NCI-H1105 treated with DMSO at 0.1 percent for 48 hours (cell line): ENCODE results near the gene NRP2.
A peak's percentile ranks its signal among the peaks of the same experiment; 100 is the strongest.

Experiments used
- DNase-seq: peaks from one replicate; lab custom pipeline; 2025; lab: John Stamatoyannopoulos, UW

NRP2 gene

GRCh38 chr2:205776720-205777119 is 94.4 kb downstream of the NRP2 start:
- no peak for DNase-seq

- DNase-seq = no peak
These were observed 96.1 kb downstream of the NRP2 start for GRCh38 chr2:205778356-205778755.

DNA sequence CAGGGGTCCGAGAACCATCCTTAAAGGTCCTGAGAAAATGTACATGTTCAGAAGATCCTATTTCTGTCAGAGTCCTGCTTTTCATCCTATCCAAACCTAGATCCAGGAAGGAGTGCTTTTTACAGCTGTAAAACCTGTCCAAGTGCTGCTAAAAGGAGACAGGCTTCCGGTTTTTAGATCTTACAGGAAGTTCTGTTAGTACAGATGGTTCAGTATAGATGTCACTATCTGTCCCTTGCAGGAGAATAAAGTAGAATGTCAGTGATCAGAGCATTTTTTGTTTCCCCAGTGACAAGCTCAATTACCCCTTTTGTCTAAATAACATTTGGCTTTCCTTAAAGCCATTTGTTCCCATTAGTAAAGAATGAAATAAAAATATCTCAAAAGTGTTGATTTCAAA is 98.3 kb downstream of the NRP2 start:
- DNase-seq = no peak

DNA sequence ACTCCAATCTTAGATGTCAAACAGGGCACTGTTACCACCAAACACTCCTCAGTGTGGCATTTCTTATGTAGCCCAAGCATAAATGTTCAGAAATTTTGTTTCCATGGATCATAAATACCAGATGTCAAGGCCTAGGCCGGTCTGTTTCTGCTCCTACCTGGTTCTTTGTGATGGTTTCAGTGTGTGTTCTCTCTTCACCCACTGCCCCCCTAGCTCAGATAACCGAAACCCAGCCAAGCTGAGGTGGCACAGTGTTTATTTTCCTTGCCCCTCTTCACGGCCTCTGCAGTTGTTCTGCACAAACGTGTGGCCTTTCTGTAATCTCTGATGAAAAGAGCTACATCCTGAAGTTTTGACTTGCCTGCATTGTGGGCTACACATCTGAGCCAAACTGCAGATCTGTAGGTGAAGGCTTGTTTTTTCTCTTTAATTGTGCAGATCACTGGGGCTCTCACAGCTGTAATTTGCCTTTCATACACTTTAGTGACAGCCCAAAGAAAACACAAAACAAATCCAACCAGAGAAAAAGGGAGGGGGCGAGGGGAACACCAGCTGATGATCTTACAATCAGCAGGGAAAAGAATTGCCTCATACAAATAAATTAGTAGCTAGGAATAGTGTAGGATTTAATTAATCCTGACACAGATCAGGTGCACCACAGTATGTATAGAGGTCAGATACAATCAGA is 99.1 kb downstream of the NRP2 start:
- no peak for DNase-seq

DNA sequence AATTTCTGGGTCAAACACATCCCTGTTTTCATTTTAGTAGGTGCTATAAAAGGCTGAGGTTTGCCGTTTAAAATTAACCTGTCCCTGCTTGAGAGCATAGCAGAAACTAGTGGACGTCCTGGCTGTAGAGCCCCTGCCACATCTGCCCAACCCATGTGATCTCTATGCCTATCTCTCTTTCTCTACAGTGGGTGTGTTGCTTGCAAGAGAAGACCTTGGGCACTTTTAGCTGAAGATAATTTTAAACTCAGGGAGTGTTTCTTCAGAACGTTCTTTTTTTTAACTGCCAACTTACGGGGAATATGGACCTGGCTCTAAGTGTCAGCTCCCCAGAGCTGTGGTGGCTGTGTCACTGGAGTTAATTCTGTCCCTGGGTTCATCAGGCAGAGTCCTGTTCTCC is 100.6 kb downstream of the NRP2 start:
- no peak for DNase-seq

DNA sequence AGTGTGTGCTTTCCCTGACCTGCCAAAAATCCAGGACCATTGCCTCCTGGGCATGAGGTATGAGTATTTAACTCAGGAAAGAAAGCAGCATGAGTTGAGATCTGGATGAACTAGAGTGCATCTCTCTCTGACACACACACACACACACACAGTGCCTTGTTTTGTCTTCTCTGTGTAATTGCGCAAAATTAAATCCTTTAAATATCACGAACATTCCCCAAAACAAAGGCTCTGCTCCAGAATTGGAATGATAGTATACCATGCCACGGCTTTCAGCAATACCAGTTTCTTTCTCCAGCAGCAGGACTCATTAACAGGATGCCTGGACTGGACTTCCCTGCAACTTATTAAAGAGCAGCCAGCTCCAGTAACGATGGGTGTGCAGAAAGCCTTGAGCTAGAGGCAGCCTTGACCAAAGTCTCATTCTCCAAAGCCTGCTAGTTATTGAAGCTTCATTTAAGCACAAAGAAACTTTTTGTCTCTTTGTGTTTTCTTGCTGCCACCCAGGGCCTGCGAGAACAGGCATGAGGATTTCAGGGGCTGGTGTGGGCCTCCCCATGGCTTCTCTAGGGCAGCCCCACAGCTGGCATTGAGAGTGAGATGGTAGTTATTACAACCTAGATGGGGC is 101.7 kb downstream of the NRP2 start:
- DNase-seq = no peak

GRCh38 chr2:205785507-205786260 is 103.4 kb downstream of the NRP2 start:
- DNase-seq = peak; percentile 63

DNA sequence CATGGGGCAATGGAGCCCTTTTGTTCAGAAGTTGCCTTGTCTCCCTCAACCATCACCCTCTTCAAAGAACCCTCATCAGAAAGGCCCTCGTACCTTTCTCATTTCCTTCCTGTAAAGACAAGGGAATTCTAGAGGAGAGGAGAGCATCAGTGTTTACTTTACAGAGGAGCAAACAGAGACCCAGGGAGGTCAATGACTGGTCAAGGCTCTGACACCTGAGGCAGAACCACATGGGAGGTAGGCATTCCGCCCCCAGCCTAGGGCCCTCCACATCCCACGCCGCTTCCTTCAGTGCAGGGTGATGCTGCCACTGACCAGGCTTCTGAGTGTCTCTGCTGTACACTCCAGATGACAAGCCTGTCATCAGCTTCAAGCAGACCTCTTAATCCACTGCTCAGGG is 104.7 kb downstream of the NRP2 start:
- DNase-seq = no peak

DNA sequence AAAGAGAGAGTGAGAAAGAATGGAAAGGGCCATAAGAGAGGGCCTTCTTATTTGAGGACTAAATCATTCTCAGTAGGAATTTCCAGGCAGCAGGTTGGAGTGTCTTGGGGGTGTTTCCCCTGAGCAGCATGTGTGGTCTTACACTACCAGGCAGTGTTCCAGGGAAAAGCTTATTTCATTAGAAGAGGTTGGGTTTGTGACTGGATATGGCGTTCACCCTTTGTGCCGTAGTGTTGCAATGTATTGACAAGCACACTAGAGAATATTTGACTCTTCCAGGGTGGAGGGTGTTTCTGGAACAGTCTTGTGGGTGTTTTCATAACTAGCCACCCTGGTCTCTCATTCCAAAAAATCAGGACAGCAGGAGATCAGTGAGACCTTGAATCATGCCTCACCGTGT is 105.5 kb downstream of the NRP2 start:
- DNase-seq = no peak

DNA sequence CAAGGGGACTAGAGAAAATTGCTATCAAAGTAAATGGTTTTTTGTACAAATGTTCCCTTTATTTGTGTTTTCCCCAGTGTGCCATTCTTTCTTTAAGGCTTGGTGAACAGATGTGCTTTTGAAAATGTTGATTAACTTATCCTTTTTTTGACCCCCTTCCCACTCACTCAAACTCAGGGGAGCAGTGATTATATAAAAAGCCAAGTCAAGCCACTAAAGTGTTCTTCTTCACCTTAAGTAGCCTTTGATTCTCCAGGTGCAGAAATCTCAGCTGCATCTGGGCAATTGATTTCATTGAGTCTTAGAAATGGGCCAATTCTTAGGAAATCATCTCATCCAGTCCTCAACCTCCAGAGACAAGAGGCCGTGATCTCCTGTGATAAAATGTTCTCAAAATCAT is 107.6 kb downstream of the NRP2 start:
- DNase-seq = no peak

DNA sequence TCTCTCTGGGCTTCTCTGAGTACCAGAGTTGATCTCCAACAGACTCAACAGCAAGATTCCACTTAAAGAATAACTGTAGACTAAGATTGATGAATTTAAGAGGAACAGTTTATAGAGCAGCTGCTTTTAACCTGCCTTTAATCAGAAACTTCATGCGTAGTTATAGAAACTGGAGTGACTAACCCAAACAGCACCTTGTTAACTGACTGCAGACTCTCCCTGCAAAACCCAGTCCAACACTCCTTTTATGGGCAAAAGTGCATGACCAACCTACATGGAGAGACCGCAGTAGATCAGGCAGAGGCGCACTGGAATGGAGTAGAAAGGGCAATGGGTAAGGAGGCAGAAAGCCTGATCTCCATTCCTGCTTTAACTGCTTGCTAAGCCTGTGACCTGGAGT is 110.6 kb downstream of the NRP2 start:
- no peak for DNase-seq

DNA sequence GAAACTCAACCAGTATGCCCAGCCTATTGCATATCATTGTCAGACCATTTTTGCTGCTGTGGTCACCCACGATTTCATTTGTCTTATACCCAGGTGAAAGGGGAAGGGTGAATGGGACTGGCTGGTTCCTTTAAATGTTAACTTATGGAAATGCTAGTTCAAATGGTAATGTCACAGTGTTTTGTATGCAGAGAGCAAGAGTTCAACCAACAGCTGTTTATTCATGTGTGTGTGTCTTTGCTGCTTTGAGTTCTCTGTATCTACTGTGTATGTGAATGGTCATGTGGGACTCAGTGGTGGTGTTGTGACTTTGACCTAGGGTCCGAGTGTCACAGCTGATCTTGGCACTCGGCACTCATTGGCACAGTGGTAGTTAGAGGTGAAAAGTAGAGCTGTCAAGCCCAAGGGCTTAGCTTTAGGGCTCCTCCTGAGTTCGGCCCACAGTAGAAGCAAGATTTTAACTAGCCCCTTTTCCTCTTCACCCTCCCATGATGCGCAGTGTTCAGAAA is 114.6 kb downstream of the NRP2 start:
- no peak for DNase-seq

GRCh38 chr2:205797866-205798265 is 115.6 kb downstream of the NRP2 start:
- DNase-seq = no peak

DNA sequence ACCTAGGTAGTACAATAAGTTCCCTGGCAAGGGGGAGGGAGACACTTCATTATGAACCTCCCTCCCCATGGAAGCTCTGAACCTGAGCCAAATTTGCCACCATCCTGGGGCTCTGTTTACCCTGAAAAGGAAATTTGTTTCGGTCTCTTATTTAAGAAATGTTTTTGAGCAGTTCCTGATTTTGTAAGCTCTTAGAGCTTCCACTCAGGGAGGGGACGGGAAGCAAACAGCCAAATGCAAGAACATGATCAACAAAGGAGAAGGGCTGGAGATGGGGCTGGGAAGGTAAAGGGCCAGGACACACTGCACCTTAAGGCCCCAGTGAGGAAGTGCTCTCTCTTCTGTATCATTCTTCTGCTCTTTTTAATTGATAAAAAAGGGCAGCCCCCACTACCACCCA is 117.9 kb downstream of the NRP2 start:
- no peak for DNase-seq

GRCh38 chr2:205800773-205801172 is 118.5 kb downstream of the NRP2 start:
- no peak for DNase-seq

GRCh38 chr2:205802065-205802464 is 119.8 kb downstream of the NRP2 start:
- no peak for DNase-seq

DNA sequence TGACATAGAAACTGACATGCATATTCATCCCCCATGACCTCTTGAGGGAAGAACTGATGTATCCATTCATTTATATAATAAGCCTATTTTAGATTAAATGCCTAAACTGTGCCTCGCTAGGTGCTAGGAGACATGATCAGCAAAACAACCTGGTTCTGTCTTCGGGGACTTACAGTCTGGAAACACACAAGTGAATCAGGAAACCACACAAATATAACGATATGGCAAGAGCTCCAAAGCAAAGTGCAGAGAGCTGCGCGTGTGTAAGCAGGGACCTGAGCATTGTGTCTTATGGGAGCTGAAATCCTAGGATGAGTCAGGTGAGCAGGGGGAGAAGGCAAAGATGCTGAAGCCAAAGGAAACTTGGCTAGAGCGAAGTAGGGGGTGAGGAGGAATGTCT is 120.6 kb downstream of the NRP2 start:
- no peak for DNase-seq

- DNase-seq = no peak
These were observed 121.2 kb downstream of the NRP2 start for GRCh38 chr2:205803500-205803899.

- DNase-seq = no peak
These were observed 122.8 kb downstream of the NRP2 start for GRCh38 chr2:205805136-205805535.

DNA sequence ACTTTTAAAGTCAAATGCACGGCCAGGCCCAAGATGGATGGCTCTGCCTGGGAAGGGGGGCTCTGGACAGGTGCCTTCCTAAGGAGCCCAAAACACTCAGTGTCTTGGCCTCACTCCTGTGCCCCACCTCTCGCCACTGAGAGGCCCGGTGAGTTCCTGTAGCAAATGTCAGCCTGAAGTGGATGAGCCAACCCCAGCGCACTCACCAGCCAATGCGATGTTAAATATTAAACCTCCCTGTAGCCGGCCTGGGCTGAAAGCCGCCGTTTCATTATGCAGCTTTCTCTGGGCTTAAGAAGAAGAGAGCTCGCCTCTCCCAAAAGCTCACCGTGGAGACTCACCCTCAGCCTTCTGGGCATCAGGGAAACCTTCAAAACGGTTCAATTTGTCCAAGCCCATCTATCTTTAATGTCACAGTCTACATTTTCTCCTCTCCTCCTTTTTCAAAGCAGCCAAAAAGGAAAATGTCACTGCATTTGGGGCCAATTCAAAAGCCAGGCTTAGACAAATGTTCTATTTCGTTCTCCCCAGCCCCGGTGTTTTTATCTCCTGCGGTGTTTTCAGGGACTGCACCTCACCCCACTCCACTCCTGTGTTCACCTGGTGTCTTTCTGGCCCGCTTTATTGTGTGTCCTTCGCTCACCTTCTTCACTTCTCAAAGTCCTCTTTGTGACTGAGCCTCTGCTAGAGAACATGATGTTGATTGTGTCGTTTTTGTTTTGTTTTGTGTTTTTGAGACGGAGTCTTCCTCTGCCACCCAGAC is 124.0 kb downstream of the NRP2 start:
- no peak for DNase-seq

DNA sequence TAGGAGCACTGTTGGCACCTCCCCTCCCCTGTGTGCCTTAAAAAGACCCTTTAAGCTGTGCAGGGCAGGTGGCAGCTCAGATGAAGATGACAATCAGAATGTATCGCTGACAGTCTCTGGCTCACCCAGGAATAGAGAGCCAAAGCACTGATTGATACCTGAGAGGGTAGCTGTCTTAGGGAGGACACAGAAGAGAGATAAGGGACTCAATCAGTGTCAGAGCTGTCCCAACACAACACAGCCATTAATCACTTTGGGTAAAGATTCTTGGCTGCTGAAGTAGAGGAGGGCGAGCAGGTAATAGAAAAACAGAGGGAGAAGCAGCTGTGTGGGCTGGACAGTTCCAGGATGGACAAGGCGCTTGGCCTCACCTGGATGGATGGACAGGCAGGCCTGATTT is 124.9 kb downstream of the NRP2 start:
- DNase-seq = no peak

DNA sequence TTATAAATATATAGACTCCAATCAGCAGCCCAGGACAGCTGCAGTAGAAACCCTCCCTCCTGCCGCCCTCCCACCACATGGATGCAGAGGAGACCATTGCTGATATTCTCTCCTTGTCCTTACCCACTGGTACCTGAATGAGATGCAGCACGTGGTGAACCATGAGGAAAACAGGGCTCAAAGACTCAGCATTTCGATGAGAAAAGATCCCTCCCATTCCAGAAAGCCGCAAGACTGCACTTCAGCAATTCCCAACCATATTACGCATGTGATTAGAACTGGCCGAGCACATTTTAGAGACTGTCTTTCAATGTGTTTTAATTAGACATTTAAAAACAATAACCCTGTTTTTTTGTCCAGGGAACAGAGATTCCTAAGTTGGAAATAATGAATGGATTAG is 125.5 kb downstream of the NRP2 start:
- DNase-seq = no peak
